Neutrophil (primary cell): ENCODE results near the gene ISL2.

Source experiments
- H3K27ac ChIP-seq: fragments of 200-600 bp; sonication (generic); 2 replicates; pipeline ENCODE4 v1.5.1; 2016; ENCODE audit warnings: mild to moderate bottlenecking, moderate library complexity
- H3K27me3 ChIP-seq: fragments of 200-600 bp; sonication (generic); 2 replicates; pipeline ENCODE4 v1.6.0; 2016; ENCODE audit warnings: mild to moderate bottlenecking
- H3K36me3 ChIP-seq: fragments of 200-600 bp; sonication (generic); 2 replicates; pipeline ENCODE4 v1.5.1; 2017
- H3K4me1 ChIP-seq, 2 experiments: fragments of 200-600 bp in 1 of 2; sonication (generic) in 1 of 2; 1 replicate in 1 of 2; 2 replicates in 1 of 2; pipeline versions ENCODE4 v1.5.1 to v1.6.1; 2013 to 2016; ENCODE audit warnings: low read depth in 1 of 2, low read length in 1 of 2, mild to moderate bottlenecking in 1 of 2, moderate library complexity in 1 of 2; ENCODE audit not compliant: control insufficient read depth in 1 of 2, insufficient read depth in 1 of 2
- H3K4me3 ChIP-seq, 2 experiments: fragments of 200-600 bp in 1 of 2; sonication (generic) in 1 of 2; 1 replicate in 1 of 2; 2 replicates in 1 of 2; pipeline ENCODE4 v1.5.1; 2013 to 2016; ENCODE audit warnings: low read depth in 1 of 2, low read length in 1 of 2, mild to moderate bottlenecking in 1 of 2, moderate library complexity in 1 of 2
- H3K9me3 ChIP-seq: fragments of 200-600 bp; sonication (generic); 2 replicates; pipeline ENCODE4 v1.5.1; 2016
- CTCF ChIP-seq: fragments of 200-600 bp; sonication (generic); IDR thresholded peaks from 2 replicates; pipeline ENCODE4 v1.5.1; 2016; ENCODE audit warnings: antibody characterized with exemption

Gene ISL2

GRCh38 chr15:76338486-76339304, 2.1 kb downstream of the ISL2 start:
- Histone ChIP-seq H3K9me3 (peaks cover 8% of the 10 kb centered on the region), H3K4me3 (peak overlapping the region; percentile 71 to 89), H3K27me3 (peaks cover 93% of the 10 kb centered on the region), H3K36me3 (peaks cover 12% of the 10 kb centered on the region), H3K27ac (peak overlapping the region; percentile 88), H3K4me1 (peaks cover 85 to 88% of the 10 kb centered on the region in 2 experiments)
- TF ChIP-seq CTCF: no peak

- Histone ChIP-seq H3K36me3 (peaks cover 12% of the 10 kb centered on the region), H3K4me3 (peak overlapping the region; percentile 71 to 89), H3K27ac (peak overlapping the region; percentile 88), H3K9me3 (peaks cover 8% of the 10 kb centered on the region), H3K27me3 (peaks cover 93% of the 10 kb centered on the region), H3K4me1 (peaks cover 86% of the 10 kb centered on the region in 2 experiments)
- no peak for TF ChIP-seq CTCF
Measured at GRCh38 chr15:76339305-76340197, 3.0 kb downstream of the ISL2 start.

- peak overlapping the region; percentile 71 to 89 for H3K4me3 ChIP-seq
- H3K9me3 ChIP-seq: peaks cover 8% of the 10 kb centered on the region
- H3K27ac ChIP-seq: peak overlapping the region; percentile 88
Measured at GRCh38 chr15:76340198-76340802, 3.7 kb downstream of the ISL2 start.

GRCh38 chr15:76340803-76341365, 4.3 kb downstream of the ISL2 start:
- H3K4me3 ChIP-seq: peak overlapping the region; percentile 71 to 89
- H3K27ac ChIP-seq: no peak overlapping the region
- peaks cover 12% of the 10 kb centered on the region for H3K36me3 ChIP-seq
- H3K27me3 ChIP-seq: peaks cover 96% of the 10 kb centered on the region
- peaks cover 79 to 80% of the 10 kb centered on the region in 2 experiments for H3K4me1 ChIP-seq
- TF ChIP-seq CTCF: peak; percentile 17
- H3K9me3 ChIP-seq: peaks cover 8% of the 10 kb centered on the region

More at GRCh38 chr15:76340198-76340802, 3.7 kb downstream of the ISL2 start:
- peaks cover 79 to 81% of the 10 kb centered on the region in 2 experiments for H3K4me1 ChIP-seq
- peaks cover 93% of the 10 kb centered on the region for H3K27me3 ChIP-seq
- TF ChIP-seq CTCF: no peak
- peaks cover 12% of the 10 kb centered on the region for H3K36me3 ChIP-seq
